HG02678 (cell line): Measurements from ENCODE around the gene TESPA1.

Source experiments
- ATAC-seq: cut with Tn5 transposase; IDR thresholded peaks from one replicate; pipeline ENCODE4 v1.9.1; 2021; ENCODE audit warnings: mild to moderate bottlenecking, moderate library complexity; ENCODE audit not compliant: unreplicated experiment

The TESPA1 gene, protein sequence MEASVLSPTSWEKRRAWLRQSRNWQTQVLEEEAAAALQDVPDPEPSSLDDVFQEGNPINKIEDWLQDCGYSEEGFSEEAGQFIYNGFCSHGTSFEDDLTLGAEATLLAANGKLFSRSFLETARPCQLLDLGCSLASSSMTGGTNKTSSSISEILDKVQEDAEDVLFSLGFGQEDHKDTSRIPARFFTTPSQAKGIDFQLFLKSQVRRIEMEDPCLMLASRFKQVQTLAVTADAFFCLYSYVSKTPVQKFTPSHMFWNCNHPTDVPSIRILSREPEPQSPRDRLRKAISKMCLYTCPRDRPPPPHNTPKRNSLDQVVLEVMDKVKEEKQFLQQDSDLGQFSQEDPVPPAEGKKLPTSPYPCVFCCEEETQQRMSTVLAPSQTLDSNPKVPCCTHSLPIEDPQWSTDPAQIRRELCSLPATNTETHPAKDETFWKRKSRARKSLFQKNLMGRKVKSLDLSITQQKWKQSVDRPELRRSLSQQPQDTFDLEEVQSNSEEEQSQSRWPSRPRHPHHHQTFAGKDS

DNA sequence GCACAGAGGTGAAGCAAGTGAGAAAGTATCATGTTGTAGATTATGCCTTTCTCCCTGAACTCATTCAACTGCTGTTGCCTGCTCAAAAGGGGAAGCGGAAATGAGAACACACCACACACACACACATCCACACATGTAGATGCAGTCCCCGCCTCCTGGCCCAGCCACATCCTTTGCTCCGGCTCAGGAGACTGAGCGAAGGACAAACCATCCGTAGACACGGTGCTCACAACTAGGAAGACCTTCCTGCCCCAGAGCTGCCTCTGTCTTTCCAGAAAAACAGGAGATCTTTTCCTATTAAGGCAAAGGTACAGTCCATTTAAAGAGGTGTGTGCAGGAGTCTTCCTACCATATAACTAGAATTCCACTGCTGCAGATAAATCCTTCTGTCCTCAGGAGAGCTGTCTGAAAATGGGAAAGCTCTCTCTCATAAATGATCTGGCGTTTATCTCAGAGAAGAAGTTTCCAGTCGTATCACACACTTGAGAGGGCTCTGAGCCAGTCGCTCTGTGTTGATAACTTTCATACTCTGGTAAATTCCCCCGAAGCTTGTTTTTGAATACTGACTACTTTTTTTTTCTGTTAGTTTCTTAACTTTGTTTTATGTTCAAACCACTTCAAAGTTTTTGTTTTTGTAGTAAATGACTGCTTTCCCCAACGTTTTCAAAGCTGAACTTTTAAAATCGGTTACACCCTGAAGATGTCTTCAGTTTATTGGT is at the start of gene TESPA1:
TSS of gene TESPA1 (minus strand) at position 105 of the 719 bp plus-strand sequence. CDS start 10,200 bp downstream, outside the sequence.
- ATAC-seq, result peak; percentile 89

DNA sequence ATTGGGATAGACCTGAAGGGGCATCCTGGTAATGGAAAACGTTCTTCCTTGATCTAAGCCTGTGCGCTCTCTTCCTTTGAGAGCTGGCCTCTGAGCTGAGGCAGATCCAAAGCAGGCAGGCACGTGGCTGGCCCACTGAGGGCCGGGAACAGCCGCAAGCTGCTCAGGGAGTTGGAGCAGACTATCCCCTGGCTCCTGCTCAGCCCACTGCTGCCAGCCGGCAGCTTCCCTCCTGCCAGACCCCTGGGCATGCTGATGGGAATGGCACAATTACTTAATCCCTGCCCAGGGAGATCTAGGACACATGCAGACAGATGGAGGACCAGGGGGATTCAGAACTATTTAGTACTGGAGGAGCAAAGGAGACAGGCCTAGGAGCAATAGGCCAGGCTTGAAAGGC is 49.7 kb upstream of the TESPA1 start:
- ATAC-seq, result no peak

DNA sequence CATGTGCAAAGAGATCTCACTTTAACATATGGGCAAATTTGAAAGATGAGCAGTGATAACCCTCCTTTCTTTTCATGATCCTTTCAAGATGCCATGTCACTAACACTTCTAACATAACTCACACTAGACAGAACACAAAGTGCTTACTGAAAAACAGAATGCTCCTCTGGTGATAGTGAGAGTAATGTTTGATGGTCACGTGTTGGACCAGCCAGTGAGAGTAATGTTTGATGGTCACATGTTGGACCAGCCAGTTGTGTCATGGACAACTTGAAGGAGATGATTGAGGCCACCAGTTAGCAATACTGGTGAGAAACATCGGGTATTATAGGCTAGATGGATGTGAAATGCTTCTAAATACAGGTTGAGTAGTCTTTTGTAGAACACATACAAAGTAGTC is 40.9 kb upstream of the TESPA1 start:
- no peak for ATAC-seq

DNA sequence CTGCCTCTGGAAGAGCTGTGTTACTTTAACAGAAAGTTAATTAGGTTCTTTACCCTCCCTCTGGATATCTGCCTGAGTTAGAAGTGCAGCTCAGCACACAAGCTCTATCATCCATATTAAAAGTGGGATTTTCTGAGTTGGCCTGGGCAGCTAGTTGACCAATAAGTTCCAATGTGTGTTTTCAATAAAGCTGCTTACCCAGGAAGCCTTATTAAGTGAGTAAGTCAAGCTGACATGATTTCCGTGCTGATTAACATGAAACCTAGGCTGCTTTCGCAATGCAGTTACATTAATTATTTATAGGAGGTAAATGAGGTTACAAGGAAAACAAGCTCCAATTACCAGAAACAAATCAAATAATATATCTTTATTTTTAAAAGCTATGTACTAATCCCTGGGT is 40.0 kb upstream of the TESPA1 start:
- ATAC-seq, result no peak

DNA sequence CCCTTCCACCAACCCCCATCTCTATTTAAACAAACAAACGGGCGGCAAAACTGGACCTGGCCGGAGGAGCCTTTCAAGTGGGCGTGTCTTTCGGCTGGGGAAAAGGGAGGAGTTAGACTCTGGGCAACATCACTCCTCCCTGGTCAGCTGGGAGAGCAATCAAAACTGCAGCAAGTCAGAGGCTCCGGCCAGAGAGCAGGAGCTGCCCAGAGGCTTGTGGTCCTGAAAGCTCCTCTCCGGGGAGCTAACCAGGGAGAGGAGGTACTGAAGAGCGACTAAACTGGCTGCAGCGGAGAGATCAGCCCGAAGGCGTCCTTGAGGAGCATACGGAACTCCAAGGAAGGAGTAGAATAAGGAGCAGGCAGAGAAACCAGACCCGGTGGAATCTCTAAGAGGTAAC is 35.2 kb upstream of the TESPA1 start, which contains the start of gene NEUROD4:
TSS of gene NEUROD4 (plus strand) at position 191 of the 400 bp plus-strand sequence. CDS start 6,466 bp downstream, outside the sequence.
- ATAC-seq, result no peak

DNA sequence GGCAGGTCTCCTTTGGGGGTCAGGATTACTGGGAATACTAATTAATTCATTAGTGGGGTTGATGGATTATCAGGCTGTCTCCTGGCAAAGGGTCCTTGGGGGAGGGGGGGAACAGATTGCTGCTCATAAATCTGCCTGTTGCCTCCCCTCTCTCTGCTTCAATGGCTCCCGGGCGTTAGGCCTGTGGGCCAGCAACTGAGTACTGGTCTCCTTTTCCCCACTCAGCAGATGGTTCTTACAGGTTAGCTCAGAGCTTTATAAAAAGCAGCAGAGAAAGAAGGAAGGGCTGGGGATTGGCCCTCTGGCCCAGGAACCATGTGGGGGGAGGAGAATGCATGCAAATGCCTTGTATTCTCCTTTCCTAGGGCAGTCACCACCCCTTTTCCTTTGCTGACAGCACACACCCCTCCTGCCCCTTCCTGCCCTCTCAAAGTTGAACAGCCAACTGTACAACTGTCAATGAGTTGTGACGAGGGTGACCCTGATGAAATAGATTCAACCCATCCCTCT is 32.9 kb upstream of the TESPA1 start:
- no peak for ATAC-seq

DNA sequence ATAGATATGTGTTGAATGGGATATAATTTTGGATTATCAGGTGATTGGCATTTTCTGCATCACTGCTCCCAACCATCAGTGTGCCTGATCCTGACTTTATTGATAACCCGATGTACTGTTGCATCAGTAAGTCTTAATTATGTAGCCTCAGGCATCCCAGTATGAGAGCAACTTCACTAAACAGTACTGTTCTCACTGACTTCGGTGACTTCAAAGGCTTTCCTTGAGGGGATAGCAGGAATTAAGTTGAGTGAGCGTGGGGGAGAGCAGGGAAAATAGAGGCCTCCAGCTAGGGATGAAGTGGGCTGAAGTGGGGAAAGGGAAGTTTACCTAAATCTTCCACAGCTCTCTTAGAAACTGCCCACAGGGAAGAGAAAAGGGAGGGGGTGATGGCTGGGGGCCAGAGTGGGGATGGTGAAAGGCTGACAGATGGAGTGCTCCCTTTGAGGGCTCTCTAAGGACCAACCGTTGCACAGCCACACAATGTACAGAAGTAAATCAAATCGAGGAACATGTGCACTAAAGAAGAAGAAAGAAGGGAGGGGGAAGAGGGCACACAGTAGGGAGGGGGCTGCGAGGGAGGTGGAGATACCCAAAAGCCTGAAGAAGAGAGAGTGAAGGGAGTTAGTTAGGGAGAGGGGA is 24.5 kb upstream of the TESPA1 start:
- ATAC-seq, result no peak

DNA sequence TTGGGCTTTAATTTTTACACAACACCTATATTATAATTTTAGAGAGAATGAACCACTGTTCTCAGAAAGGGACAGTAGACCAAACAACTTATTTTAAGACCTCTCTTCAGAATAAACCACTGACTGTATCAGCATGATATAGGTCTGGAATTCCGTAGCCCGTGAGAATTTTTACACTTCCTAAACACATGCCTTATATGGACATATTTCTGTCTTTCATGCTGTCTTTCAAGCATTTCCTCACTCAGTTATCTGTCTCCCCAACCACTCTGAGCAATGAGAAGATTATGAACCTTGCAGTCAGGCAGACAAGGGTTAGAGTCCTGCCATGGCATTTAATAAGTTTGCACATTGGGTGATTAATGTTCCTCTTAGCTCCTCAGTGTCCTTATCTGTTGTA is 17.8 kb upstream of the TESPA1 start:
- ATAC-seq, result no peak

DNA sequence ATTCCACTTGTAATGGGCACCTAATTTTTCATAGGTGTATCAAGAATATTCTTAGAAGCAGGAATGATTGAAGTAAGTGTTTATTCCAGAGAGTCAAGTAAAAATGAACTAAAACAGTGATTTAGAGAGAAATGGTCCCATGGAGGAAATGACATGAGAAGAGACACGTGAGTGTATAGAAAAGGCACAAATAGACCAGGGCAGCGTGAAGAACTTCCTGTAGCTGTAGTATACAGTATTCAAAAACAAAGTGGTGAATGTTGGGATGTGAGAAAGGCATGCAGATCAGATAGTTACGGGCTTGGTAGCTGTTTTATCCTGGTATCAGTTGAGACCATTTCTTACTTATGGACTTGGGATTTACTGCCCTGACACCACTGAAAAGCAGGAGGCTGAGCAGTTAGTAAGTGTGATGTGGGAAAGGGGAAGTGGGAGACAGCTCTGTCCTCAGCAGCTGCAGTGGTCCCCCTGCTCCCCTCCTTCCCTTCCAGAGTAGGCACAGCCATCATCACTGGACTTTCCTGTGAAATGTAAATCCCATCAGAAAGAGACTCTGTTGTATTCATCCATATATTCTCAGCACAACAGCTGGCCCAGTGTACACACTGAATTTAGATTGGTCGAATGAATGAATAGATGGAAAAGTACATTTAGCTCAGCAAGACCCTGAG is 16.8 kb upstream of the TESPA1 start:
- ATAC-seq, result no peak

DNA sequence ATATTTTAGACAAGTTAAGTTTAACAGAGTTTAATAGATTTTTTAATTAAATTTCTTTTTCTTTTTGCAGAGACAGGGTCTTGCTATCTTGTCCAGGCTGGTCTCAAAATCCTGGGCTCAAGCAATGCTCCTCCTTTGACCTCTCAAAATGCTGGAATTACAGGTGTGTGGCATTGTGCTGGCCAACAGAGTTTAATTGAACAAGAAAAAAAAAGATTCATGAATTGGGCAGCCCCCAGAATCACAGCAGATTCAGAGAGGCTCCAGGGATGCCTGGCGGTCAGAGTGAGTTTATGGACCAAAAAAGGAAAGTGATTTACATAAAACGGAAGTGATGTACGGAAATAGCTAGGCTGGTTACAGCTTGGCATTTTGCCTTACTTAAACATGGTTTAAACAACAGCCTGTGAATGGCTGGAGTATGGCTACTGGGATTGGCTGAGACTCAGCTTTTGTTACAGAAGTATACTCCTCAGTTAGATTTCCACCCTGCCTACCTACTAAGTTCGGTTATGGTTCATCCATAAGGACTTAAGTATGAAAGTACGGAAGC is 14.5 kb upstream of the TESPA1 start:
- ATAC-seq, result no peak

DNA sequence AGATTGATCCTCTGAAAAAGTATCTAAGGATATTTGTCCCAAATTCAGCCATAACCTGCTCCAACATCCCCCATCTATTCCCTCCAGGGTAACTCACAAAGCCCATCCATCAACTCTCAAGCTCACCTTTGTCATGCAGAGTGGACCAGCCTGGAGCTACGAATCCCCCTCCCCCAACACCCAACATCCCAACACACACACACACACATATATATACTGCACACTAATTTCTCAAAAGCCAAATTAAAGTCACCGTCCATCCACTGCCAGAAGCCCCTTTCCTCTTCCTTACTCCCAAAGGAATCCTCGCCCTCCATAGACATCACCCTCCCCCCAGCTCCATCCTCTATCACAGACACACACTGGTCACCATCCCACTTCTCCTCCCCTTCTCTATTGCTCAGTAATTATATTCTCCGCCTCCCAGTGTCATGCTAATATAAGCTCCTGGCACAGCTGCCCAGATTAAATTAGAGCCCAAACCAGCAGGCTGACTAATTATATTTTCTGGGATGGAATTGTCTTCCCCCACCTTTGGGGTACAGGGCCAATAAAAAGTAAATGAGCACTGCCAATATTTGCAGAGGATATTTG is 13.5 kb upstream of the TESPA1 start:
- no peak for ATAC-seq

DNA sequence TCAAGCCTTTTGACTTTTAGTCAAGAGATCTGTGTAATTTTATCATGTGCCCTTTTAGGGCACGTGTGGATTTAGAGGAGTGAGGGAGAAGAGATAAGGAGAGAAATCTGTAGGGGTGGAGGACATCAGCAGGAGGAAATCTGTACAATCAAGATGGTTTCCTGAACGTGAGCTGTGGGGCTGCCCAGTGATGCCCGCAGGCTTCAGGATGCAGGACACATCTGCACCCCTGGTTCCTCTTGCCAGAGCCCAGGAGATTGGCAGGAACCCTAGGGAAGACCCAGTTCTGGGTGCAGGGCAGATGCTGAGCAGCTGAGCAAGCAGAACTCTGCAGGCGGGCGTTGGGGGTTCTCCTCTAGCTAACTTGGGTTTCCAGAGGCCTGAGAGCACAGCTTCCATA is 11.6 kb upstream of the TESPA1 start:
- ATAC-seq, result no peak

DNA sequence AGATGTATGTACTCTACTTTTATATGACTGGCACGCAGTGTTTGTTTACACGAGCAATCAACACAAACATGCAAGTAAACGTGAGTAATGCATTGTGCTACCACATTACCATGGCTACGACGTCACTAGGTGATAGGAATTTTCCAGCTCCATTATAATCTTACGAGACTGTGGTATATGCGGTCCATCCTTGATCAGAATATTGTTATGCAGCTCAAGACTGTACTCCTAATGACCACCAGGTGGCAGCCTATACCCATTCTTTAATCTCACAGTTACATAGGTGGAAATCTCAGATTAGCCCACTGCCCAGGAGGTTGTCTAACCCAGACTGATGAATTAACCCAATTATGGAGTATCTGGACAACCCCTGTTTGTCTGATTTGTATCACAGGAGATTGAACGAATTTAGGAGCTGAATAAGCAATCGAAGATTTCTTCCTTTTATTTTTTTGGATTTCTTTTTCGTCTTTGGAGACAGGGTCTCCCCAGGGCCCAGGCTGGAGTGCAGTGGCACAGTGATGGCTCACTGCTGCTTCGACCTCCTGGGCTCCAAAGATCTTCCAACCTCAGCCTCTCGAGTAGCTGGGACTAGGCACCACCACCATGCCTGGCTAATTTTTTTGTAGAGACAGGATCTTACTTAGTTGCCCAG is 8.7 kb upstream of the TESPA1 start:
- ATAC-seq, result peak; percentile 38

DNA sequence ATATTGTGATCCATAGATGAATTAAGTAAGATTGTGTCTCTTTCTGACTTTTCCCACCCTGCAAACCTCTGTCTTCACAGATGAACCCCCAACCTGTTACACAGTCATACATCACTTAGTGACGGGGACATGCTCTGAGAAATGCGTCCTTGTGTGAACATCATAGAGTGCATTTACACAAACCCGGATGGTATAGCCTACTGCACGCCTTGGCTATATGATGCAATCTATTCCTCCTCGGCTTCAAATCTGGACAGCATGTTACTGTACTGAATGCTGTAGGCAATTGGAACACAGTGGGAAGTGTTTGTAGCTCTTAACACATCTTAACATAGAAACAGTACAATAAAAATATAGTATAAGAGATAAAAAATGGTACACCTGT is 7.4 kb upstream of the TESPA1 start:
- ATAC-seq, result peak; percentile 32

DNA sequence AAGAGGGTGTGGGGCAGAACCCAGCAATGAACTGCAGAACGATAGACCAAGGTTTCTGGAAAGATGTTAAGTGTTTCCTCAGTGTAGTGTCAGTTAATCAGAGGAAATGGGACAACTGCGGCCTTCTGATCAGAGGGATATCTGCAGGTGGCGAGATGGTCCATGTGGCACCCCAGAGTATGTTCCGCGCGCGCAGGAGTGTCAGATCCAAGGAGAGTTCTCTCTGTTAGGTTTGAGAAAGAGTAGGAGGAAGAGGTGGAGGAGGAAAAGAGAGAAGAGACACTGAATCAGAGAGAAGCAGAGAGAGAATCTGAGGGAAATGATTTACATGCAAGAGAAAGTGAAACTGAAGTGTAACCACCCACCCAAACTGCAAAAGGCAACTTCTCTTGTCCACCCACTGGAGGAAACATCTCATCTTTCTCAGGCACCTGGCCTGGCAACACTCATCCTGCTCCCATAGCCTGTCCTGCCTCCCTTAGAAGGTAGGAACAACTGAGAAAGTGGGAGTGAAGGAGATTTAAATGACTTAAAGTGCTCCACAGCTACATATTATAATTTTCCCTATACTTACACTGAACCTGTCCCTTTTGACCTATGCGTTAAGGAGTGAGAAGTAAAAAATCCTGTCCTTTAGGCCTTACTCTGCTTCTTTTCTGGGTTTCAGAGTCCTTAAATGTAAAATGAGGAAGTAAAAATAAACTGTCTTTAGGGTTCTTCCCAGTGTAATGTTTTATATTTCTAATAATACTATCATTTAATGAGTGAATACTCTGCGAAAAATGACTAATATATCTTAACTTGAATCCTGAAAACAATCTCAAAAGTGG is 6.8 kb upstream of the TESPA1 start:
- ATAC-seq, result peak; percentile 73

DNA sequence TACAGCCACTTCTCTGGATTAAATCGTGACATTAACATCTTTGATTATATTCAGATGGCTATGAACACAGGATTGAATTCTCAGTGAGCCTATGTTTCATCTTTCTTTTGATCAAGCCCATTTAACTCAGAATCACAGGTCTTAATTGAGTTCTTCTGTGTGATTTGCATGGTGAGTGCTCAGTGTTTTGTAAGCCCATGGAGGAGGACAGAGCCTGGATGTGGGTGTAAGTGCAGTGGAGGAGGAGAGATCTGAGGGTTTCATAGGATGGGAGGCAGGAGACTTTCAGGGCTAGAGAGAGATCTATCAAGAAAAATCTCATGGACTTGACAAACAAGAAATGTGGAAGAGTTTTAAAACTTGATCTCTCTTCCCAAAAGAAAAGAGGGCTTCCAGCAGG is 5.3 kb upstream of the TESPA1 start:
- ATAC-seq, result no peak

DNA sequence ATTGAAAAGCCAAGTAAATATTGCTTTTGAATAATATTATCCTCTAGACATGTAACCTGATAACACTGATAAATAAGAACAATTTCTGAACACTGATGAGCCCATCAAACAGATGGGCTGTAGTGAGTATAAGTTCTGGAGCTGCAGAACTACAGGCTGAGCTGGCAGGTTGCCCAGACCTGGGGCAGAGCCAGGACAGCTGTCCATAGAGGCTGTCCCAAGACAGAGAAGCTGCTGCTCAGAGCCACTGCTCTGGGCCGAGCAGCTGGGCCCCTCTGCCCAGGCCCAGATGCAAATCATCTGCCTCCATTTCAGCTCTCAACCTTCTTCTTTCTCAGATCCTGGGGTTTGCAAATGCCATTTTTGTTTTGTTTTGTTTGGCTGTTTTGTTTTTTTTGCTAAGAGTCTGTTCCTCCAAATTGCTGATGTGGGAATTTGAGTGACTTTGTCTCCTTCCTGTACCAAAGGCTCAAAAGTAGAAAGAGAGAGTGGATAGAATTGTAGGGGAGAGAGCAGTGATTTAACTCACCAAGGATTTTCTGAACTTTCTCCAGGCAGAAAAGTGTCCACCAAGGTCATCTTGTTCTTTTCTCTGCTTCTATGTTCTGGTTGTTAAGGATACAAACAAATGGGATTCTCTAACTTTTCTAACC is 4.0 kb upstream of the TESPA1 start:
- ATAC-seq, result peak; percentile 33

DNA sequence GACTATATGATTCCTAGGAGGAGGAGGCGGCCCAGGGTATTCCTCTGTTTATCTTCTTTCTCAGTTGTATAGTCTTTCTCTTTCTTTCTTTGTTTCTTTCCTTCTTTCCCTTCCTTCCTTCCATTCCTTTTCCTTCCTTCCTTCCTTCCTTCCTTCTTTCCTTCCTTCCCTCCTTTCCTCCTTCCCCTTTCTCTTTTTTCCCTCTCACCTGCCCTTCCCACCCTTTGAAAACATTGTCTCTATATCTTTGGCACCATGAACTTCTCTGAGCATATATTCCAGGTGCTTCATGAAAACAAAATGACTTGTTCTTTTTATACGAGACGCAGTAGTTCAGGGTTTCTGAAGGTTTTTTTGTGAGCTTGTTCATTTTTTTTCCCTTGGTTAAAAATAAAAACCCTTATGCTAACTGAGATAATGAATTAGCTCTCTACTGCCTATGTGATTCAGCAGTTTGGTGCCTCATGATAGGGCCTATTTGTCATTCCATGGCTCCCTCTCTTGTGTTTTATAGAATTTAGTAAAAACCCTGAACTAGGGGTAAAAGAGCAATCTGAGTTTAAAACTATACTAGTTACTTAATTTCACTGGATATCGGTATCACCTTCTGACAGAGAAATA is 3.2 kb upstream of the TESPA1 start:
- ATAC-seq, result no peak
